HepG2 (cell line): ENCODE data around the gene SMC1B.

Source experiments
- ARNT2 ChIP-seq: sonication (generic); formaldehyde crosslinking; IDR thresholded peaks from 2 replicates; pipeline ENCODE4 v1.8.0; 2022; ENCODE audit warnings: mild to moderate bottlenecking, low read depth, missing genetic modification reagents, moderate library complexity
- SMC3 ChIP-seq: IDR thresholded peaks from 2 replicates; pipeline ENCODE4 v1.6.1; 2011; ENCODE audit warnings: low read length, improper control_type of control experiment
- TBP ChIP-seq: sonication (generic); formaldehyde crosslinking; IDR thresholded peaks from 2 replicates; pipeline ENCODE4 v1.5.0; 2020; ENCODE audit warnings: missing genetic modification reagents

- TF ChIP-seq TBP (CRISPR knock-in tag) (no peak), SMC3 (no peak), ARNT2 (no peak)
Measured at GRCh38 chr22:45428391-45429385, 15.3 kb upstream of the SMC1B start.
